Panc1 (cell line): ENCODE measurements around the gene CAVIN3.

ENCODE experiments used
- SIN3A ChIP-seq: IDR thresholded peaks from 2 replicates; pipeline ENCODE4 v1.6.1; 2012; ENCODE audit warnings: low read depth, mild to moderate bottlenecking, low read length, moderate library complexity, borderline replicate concordance; ENCODE audit not compliant: insufficient read depth
- TCF7L2 ChIP-seq: IDR thresholded peaks from 2 replicates; pipeline ENCODE4 v1.6.1; 2011; ENCODE audit warnings: mild to moderate bottlenecking, low read depth, low read length, inconsistent platforms
- TF ChIP-seq, protein P1 (sequence below), 2 experiments: IDR thresholded peaks; 2 replicates each; pipeline ENCODE4 v1.6.1; 2011 to 2012; ENCODE audit warnings: low read depth in 2 of 2, control low read depth in 1 of 2, low read length in 1 of 2, mild to moderate bottlenecking in 1 of 2, moderate library complexity in 1 of 2; ENCODE audit not compliant: insufficient read depth in 1 of 2

DNA sequence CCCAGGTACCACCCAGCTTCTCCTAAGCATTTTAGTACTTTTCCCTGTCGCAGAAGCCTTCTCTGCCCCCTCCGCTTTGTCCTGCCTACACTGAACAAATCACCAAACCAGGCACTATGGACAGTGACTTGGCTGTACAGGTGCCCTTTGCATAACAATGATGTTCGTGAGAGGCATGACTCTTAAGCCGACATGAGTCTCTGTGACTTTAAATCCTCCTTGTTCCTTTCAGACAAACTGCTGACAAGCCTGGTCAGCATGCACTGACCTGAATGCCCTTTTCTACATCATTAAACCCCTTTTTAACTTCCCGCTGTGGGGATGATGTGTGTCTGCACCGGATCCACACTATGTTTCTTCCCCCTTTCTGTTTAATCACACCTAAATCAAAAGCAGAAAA, 16.6 kb downstream of the CAVIN3 start:
- TF ChIP-seq, protein P1, sequence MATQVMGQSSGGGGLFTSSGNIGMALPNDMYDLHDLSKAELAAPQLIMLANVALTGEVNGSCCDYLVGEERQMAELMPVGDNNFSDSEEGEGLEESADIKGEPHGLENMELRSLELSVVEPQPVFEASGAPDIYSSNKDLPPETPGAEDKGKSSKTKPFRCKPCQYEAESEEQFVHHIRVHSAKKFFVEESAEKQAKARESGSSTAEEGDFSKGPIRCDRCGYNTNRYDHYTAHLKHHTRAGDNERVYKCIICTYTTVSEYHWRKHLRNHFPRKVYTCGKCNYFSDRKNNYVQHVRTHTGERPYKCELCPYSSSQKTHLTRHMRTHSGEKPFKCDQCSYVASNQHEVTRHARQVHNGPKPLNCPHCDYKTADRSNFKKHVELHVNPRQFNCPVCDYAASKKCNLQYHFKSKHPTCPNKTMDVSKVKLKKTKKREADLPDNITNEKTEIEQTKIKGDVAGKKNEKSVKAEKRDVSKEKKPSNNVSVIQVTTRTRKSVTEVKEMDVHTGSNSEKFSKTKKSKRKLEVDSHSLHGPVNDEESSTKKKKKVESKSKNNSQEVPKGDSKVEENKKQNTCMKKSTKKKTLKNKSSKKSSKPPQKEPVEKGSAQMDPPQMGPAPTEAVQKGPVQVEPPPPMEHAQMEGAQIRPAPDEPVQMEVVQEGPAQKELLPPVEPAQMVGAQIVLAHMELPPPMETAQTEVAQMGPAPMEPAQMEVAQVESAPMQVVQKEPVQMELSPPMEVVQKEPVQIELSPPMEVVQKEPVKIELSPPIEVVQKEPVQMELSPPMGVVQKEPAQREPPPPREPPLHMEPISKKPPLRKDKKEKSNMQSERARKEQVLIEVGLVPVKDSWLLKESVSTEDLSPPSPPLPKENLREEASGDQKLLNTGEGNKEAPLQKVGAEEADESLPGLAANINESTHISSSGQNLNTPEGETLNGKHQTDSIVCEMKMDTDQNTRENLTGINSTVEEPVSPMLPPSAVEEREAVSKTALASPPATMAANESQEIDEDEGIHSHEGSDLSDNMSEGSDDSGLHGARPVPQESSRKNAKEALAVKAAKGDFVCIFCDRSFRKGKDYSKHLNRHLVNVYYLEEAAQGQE (IDR thresholded peaks at IDR 0.05; ENCODE audit: insufficient read depth in 1 of 2, low read depth in 2 of 2, low read length in 1 of 2) = no peak
- no peak for TF ChIP-seq SIN3A
- no peak for TF ChIP-seq TCF7L2
